HEK293 (cell line): ENCODE measurements around the gene CWC22.

Experiments used
- CTCF ChIA-PET: fragments of 350-600 bp; formaldehyde crosslinking; extraction: SDS; loops from one replicate; lab custom pipeline; 2021; ENCODE audit warnings: antibody characterized with exemption; lab: Yijun Ruan, JAX
- POLR2A ChIA-PET: fragments of 300-600 bp; formaldehyde crosslinking; extraction: SDS; loops from one replicate; lab custom pipeline; 2020; ENCODE audit warnings: antibody characterized with exemption, inconsistent platforms; lab: Yijun Ruan, JAX
- H3K27ac ChIP-seq: fragments of 200-500 bp; sonication (Bioruptor generic); 2 replicates; pipeline ENCODE4 v1.5.1; 2014; ENCODE audit warnings: low read depth, low read length, control low read depth, inconsistent platforms; ENCODE audit errors: extremely low read depth
- H3K36me3 ChIP-seq, 2 experiments: fragments of 200-500 bp in 1 of 2; sonication (Bioruptor generic) in 1 of 2; 1 replicate in 1 of 2; 2 replicates in 1 of 2; pipeline ENCODE4 v1.5.1; 2014 to 2017; ENCODE audit warnings: inconsistent platforms in 2 of 2, low read length in 2 of 2; ENCODE audit not compliant: control insufficient read depth in 2 of 2, insufficient read depth in 1 of 2
- H3K4me1 ChIP-seq: fragments of 200-500 bp; sonication (Bioruptor generic); 2 replicates; pipeline ENCODE4 v1.5.1; 2014; ENCODE audit warnings: mild to moderate bottlenecking, low read length, inconsistent platforms; ENCODE audit not compliant: control insufficient read depth, insufficient read depth
- H3K4me3 ChIP-seq: 2 replicates; pipeline ENCODE4 v1.5.1; 2011; ENCODE audit warnings: low read depth, mild to moderate bottlenecking, control low read depth, low read length, moderate library complexity
- H3K9me3 ChIP-seq: fragments of 200-500 bp; sonication (Bioruptor generic); 2 replicates; pipeline ENCODE4 v1.5.1; 2014; ENCODE audit warnings: low read depth, low read length, inconsistent platforms; ENCODE audit not compliant: control insufficient read depth, insufficient read depth
- EGR2 ChIP-seq: fragments of 450-650 bp; formaldehyde crosslinking; IDR thresholded peaks from 2 replicates; pipeline ENCODE4 v1.5.1; 2016; ENCODE audit warnings: low read depth, missing biosample characterization, missing genetic modification characterization
- GLIS1 ChIP-seq: fragments of 450-650 bp; formaldehyde crosslinking; IDR thresholded peaks from 2 replicates; pipeline ENCODE4 v1.5.1; 2016; ENCODE audit warnings: missing biosample characterization, missing genetic modification characterization
- OSR2 ChIP-seq: fragments of 450-650 bp; formaldehyde crosslinking; IDR thresholded peaks from 2 replicates; pipeline ENCODE4 v1.5.1; 2016; ENCODE audit warnings: missing biosample characterization, missing genetic modification characterization
- REPIN1 ChIP-seq: fragments of 450-650 bp; formaldehyde crosslinking; IDR thresholded peaks from 2 replicates; pipeline ENCODE4 v1.5.1; 2017; ENCODE audit warnings: missing biosample characterization, missing genetic modification characterization, low read depth
- ZBTB1 ChIP-seq: fragments of 450-650 bp; formaldehyde crosslinking; IDR thresholded peaks from 2 replicates; pipeline ENCODE4 v1.5.1; 2016; ENCODE audit warnings: missing biosample characterization, missing genetic modification characterization
- ZNF138 ChIP-seq: fragments of 450-650 bp; formaldehyde crosslinking; IDR thresholded peaks from 2 replicates; pipeline ENCODE4 v1.5.1; 2016; ENCODE audit warnings: missing biosample characterization, missing genetic modification characterization, borderline replicate concordance
- ZNF155 ChIP-seq: fragments of 450-650 bp; formaldehyde crosslinking; IDR thresholded peaks from 2 replicates; pipeline ENCODE4 v1.5.1; 2016; ENCODE audit warnings: missing biosample characterization, missing genetic modification characterization
- ZNF184 ChIP-seq: fragments of 450-650 bp; IDR thresholded peaks from 2 replicates; pipeline ENCODE4 v1.5.1; 2018; ENCODE audit warnings: missing biosample characterization, mild to moderate bottlenecking, missing genetic modification characterization
- ZNF2 ChIP-seq: fragments of 450-650 bp; formaldehyde crosslinking; IDR thresholded peaks from 2 replicates; pipeline ENCODE4 v1.5.1; 2016; ENCODE audit warnings: missing biosample characterization, missing genetic modification characterization
- ZNF324 ChIP-seq: fragments of 450-650 bp; formaldehyde crosslinking; IDR thresholded peaks from 2 replicates; pipeline ENCODE4 v1.5.1; 2016; ENCODE audit warnings: missing biosample characterization, missing genetic modification characterization
- ZNF423 ChIP-seq: fragments of 450-650 bp; formaldehyde crosslinking; IDR thresholded peaks from 2 replicates; pipeline ENCODE4 v1.5.1; 2016; ENCODE audit warnings: missing biosample characterization, missing genetic modification characterization
- ZNF707 ChIP-seq: fragments of 450-650 bp; formaldehyde crosslinking; IDR thresholded peaks from 2 replicates; pipeline ENCODE4 v1.5.1; 2016; ENCODE audit warnings: missing biosample characterization, missing genetic modification characterization
- ZNF791 ChIP-seq: fragments of 450-650 bp; formaldehyde crosslinking; IDR thresholded peaks from 2 replicates; pipeline ENCODE4 v1.5.1; 2016; ENCODE audit warnings: missing biosample characterization, missing genetic modification characterization
- ZNF830 ChIP-seq: fragments of 450-650 bp; IDR thresholded peaks from 2 replicates; pipeline ENCODE4 v1.5.0; 2018; ENCODE audit warnings: missing biosample characterization, missing genetic modification characterization, low read depth, mild to moderate bottlenecking, moderate library complexity
- TF ChIP-seq, protein P1 (sequence below): fragments of 450-650 bp; formaldehyde crosslinking; IDR thresholded peaks from 2 replicates; pipeline ENCODE4 v1.5.0; 2017; ENCODE audit warnings: missing biosample characterization, missing genetic modification characterization, borderline replicate concordance
- TF ChIP-seq, protein P2 (sequence below): fragments of 450-650 bp; formaldehyde crosslinking; IDR thresholded peaks from 2 replicates; pipeline ENCODE4 v1.5.1; 2016; ENCODE audit warnings: missing biosample characterization, missing genetic modification characterization, borderline replicate concordance

The CWC22 gene

DNA sequence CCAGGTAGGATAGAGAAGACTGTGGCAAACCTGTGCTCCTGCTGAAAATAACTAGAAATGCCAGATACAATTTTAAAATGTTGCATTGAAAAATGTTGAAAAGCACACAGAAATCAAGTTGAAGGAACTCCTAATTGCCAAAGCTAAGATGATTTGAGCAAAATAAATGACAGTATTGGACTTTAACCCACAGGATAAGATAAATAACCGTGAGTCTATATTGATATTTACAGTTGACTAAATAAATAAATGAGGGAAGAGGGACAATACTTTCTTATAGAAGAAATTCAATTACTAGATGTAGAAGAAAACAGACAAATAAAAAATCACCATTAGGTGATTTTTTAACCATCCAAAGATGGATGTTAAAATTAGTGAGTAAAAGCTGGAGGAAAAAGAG, 59.0 kb downstream of the CWC22 start:
- no peaks in the 10 kb centered on the region for H3K9me3 ChIP-seq
- TF ChIP-seq ZNF155 (tag by site-specific recombination) (no peak), ZNF791 (tag by site-specific recombination) (no peak), GLIS1 (tag by site-specific recombination) (no peak), ZNF324 (tag by site-specific recombination) (no peak), ZNF184 (tag by site-specific recombination) (no peak), REPIN1 (tag by site-specific recombination) (no peak), ZNF138 (tag by site-specific recombination) (no peak), EGR2 (tag by site-specific recombination) (no peak), ZBTB1 (no peak), ZNF2 (tag by site-specific recombination) (no peak), ZNF423 (tag by site-specific recombination) (no peak)
- TF ChIP-seq, protein P1, sequence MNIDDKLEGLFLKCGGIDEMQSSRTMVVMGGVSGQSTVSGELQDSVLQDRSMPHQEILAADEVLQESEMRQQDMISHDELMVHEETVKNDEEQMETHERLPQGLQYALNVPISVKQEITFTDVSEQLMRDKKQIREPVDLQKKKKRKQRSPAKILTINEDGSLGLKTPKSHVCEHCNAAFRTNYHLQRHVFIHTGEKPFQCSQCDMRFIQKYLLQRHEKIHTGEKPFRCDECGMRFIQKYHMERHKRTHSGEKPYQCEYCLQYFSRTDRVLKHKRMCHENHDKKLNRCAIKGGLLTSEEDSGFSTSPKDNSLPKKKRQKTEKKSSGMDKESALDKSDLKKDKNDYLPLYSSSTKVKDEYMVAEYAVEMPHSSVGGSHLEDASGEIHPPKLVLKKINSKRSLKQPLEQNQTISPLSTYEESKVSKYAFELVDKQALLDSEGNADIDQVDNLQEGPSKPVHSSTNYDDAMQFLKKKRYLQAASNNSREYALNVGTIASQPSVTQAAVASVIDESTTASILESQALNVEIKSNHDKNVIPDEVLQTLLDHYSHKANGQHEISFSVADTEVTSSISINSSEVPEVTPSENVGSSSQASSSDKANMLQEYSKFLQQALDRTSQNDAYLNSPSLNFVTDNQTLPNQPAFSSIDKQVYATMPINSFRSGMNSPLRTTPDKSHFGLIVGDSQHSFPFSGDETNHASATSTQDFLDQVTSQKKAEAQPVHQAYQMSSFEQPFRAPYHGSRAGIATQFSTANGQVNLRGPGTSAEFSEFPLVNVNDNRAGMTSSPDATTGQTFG (tag by site-specific recombination), result no peak
- TF ChIP-seq, protein P2, sequence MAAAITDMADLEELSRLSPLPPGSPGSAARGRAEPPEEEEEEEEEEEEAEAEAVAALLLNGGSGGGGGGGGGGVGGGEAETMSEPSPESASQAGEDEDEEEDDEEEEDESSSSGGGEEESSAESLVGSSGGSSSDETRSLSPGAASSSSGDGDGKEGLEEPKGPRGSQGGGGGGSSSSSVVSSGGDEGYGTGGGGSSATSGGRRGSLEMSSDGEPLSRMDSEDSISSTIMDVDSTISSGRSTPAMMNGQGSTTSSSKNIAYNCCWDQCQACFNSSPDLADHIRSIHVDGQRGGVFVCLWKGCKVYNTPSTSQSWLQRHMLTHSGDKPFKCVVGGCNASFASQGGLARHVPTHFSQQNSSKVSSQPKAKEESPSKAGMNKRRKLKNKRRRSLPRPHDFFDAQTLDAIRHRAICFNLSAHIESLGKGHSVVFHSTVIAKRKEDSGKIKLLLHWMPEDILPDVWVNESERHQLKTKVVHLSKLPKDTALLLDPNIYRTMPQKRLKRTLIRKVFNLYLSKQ (tag by site-specific recombination), result no peak
- TF ChIP-seq, all 188 proteins: peak for 0
- ChIA-PET CTCF (interaction anchor here (1.4 kb wide), 1 partner anchor 11 kb away, joined by 3 read pairs; no protein-coding TSS in a partner anchor), POLR2A (no interaction called here)
- Histone ChIP-seq H3K4me3 (no peak overlapping the region), H3K27ac (no peak overlapping the region), H3K36me3 (peaks cover 28 to 69% of the 10 kb centered on the region in 2 experiments), H3K4me1 (no peaks in the 10 kb centered on the region)

DNA sequence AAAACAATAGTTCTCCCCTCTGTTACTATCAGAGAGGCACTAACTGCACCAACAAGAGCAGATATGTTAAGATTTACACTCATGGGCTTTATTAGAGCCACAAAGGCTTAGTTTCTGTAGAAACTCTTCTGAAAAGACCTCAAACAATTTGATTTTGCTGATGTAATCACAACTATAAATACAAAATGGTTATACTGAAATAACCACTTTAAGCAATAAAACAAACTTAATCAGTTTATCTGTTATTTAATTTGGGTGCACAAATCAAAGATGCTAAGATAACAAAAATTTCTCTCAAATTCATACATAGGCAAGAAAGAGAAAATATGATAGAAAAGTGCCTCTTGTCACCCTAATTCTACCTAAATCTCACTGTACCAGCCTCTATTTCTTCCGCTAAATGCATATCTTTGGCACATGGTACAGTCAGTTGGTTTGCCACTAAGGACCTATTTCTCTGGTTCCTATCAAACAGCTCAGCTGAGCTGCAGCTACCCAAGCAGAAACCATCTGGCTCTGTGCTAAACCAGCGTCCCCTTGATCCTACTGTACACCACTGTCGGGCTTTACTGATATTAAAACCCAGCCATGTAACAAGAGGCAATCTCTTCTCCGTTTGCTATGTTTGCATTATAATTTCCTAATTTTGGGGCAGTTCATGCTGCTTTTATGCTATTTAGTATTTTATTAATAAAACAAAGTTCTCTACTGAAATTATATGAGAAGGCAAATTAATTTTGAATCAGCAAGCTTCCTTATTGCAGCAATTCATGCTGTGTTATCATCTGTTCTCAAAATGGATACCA, 60.1 kb downstream of the CWC22 start:
- CTCF ChIA-PET, result interaction anchor here (0.7 to 1.4 kb wide), 2 partner anchors 10 to 59 kb away, joined by 3 to 4 read pairs; no protein-coding TSS in a partner anchor
- peaks cover 23 to 63% of the 10 kb centered on the region in 2 experiments for H3K36me3 ChIP-seq
- POLR2A ChIA-PET, result no interaction called here
- no peak overlapping the region for H3K27ac ChIP-seq
- H3K4me1 ChIP-seq, result no peaks in the 10 kb centered on the region
- H3K9me3 ChIP-seq, result no peaks in the 10 kb centered on the region
- TF ChIP-seq ZNF707 (tag by site-specific recombination), result no peak
- H3K4me3 ChIP-seq, result no peak overlapping the region

DNA sequence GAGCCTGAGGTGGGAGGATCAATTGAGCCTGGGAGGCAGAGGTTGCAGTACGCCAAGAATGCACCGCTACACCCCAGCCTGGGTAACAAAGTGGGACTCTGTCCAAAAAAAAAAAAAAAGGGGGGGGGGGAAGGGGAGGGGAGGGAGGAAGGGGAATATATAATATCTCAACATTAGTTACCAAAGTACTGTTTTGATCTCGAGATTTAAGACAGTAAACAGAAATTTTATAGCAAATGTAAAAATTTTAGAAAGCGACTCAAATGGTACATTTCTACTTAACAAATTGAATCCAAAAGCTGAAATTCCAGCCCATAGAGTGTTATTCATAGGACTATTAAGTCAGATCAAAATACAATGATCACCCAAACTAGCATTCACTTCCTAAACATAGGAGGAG, 60.8 kb downstream of the CWC22 start:
- Histone ChIP-seq H3K4me3 (no peak overlapping the region), H3K27ac (no peak overlapping the region), H3K9me3 (no peaks in the 10 kb centered on the region), H3K4me1 (no peaks in the 10 kb centered on the region), H3K36me3 (peaks cover 17 to 57% of the 10 kb centered on the region in 2 experiments)
- ChIA-PET POLR2A (no interaction called here), CTCF (interaction anchor here (0.7 kb wide), 1 partner anchor 60 kb away, joined by 4 read pairs; no protein-coding TSS in a partner anchor)
- TF ChIP-seq OSR2 (tag by site-specific recombination) (no peak), ZNF830 (no peak)
